Forelimb muscle (tissue), 1 donor: Measurements from ENCODE around the gene SLIT3. TPM values are rescaled to one million over a fixed set of nuclear protein-coding genes. Genes with fewer than 3 reads are reported as not detected.

Experiments
- DNase-seq: peaks from one replicate; pipeline ENCODE4 v3.0.0-alpha.2; 2013; ENCODE audit warnings: low read depth
- polyA plus RNA-seq: library from polyadenylated mRNA; unstranded; fragments of 120-200 nt; gene quantifications from one replicate; pipeline ENCODE4 v1.2.1, GENCODE V29; 2013; ENCODE audit not compliant: insufficient read length

Gene SLIT3
- polyA plus RNA-seq, 1 donor: 6.8 TPM

GRCh38 chr5:168831383-168831782 lies 469.6 kb downstream of the SLIT3 start:
- no peak for DNase-seq

- DNase-seq: no peak
Measured at GRCh38 chr5:168830833-168831232, 470.1 kb downstream of the SLIT3 start.

- DNase-seq: no peak
Measured at GRCh38 chr5:168829922-168830417, 471.0 kb downstream of the SLIT3 start.

- DNase-seq: no peak
Measured at GRCh38 chr5:168829044-168829443, 471.9 kb downstream of the SLIT3 start.

- no peak for DNase-seq
Measured at GRCh38 chr5:168827636-168828035, 473.3 kb downstream of the SLIT3 start.

GRCh38 chr5:168826246-168826725 lies 474.7 kb downstream of the SLIT3 start:
- DNase-seq: no peak

GRCh38 chr5:168822745-168823281 lies 478.1 kb downstream of the SLIT3 start:
- DNase-seq: no peak

GRCh38 chr5:168822248-168822744 lies 478.6 kb downstream of the SLIT3 start:
- no peak for DNase-seq

- DNase-seq: no peak
Measured at GRCh38 chr5:168820874-168821273, 480.1 kb downstream of the SLIT3 start.

- no peak for DNase-seq
Measured at GRCh38 chr5:168819004-168819621, 481.8 kb downstream of the SLIT3 start.

- no peak for DNase-seq
Measured at GRCh38 chr5:168818558-168818957, 482.4 kb downstream of the SLIT3 start.

- DNase-seq: no peak
Measured at GRCh38 chr5:168817591-168817990, 483.3 kb downstream of the SLIT3 start.

- no peak for DNase-seq
Measured at GRCh38 chr5:168816661-168817060, 484.3 kb downstream of the SLIT3 start.

GRCh38 chr5:168813184-168813968 lies 487.6 kb downstream of the SLIT3 start:
- no peak for DNase-seq

- no peak for DNase-seq
Measured at GRCh38 chr5:168810641-168811040, 490.3 kb downstream of the SLIT3 start.

GRCh38 chr5:168809218-168809617 lies 491.7 kb downstream of the SLIT3 start:
- DNase-seq: no peak

- DNase-seq: no peak
Measured at GRCh38 chr5:168808051-168808616, 492.8 kb downstream of the SLIT3 start.

- no peak for DNase-seq
Measured at GRCh38 chr5:168807287-168807686, 493.7 kb downstream of the SLIT3 start.

GRCh38 chr5:168803541-168803940 lies 497.4 kb downstream of the SLIT3 start:
- no peak for DNase-seq

GRCh38 chr5:168802337-168802736 lies 498.6 kb downstream of the SLIT3 start:
- DNase-seq: no peak

- no peak for DNase-seq
Measured at GRCh38 chr5:168801567-168801966, 499.4 kb downstream of the SLIT3 start.

- no peak for DNase-seq
Measured at GRCh38 chr5:168800701-168801100, 500.2 kb downstream of the SLIT3 start.
